HG03060 (cell line): ENCODE measurements around the gene MYO5B.
"Not testable (repeated sequence)": the region's sequence is repeated elsewhere in the genome, so short reads cannot be mapped to it uniquely, and the experiment has no call there.

Experiments used
- ATAC-seq: cut with Tn5 transposase; IDR thresholded peaks from one replicate; pipeline ENCODE4 v1.9.1; 2021; ENCODE audit warnings: low read depth, moderate number of reproducible peaks; ENCODE audit not compliant: unreplicated experiment

MYO5B gene

GRCh38 chr18:50111398-50111797 lies 83.5 kb downstream of the MYO5B start:
- no peak for ATAC-seq

GRCh38 chr18:50107468-50107977 lies 87.4 kb downstream of the MYO5B start:
- ATAC-seq = no peak

- ATAC-seq = no peak
Measured at GRCh38 chr18:50105027-50105426, 89.9 kb downstream of the MYO5B start.

GRCh38 chr18:50104421-50104820 lies 90.5 kb downstream of the MYO5B start:
- no peak for ATAC-seq

GRCh38 chr18:50099725-50100407 lies 95.1 kb downstream of the MYO5B start:
- ATAC-seq = peak; percentile 61

GRCh38 chr18:50097702-50098101 lies 97.2 kb downstream of the MYO5B start:
- no peak for ATAC-seq

GRCh38 chr18:50096766-50097435 lies 98.0 kb downstream of the MYO5B start:
- no peak for ATAC-seq

GRCh38 chr18:50094786-50095185 lies 100.2 kb downstream of the MYO5B start:
- ATAC-seq = not testable (repeated sequence)

- ATAC-seq = no peak
Measured at GRCh38 chr18:50094221-50094773, 100.7 kb downstream of the MYO5B start.

GRCh38 chr18:50093366-50094064 lies 101.4 kb downstream of the MYO5B start:
- ATAC-seq = no peak

- no peak for ATAC-seq
Measured at GRCh38 chr18:50092245-50092805, 102.6 kb downstream of the MYO5B start.

GRCh38 chr18:50091509-50092244 lies 103.3 kb downstream of the MYO5B start:
- ATAC-seq = no peak

GRCh38 chr18:50090370-50091312 lies 104.3 kb downstream of the MYO5B start:
- ATAC-seq = no peak

GRCh38 chr18:50089702-50090101 lies 105.2 kb downstream of the MYO5B start:
- no peak for ATAC-seq

- no peak for ATAC-seq
Measured at GRCh38 chr18:50083708-50084107, 111.2 kb downstream of the MYO5B start.

- no peak for ATAC-seq
Measured at GRCh38 chr18:50080932-50081560, 113.9 kb downstream of the MYO5B start.

- ATAC-seq = no peak
Measured at GRCh38 chr18:50080316-50080715, 114.6 kb downstream of the MYO5B start.

- no peak for ATAC-seq
Measured at GRCh38 chr18:50079571-50080295, 115.2 kb downstream of the MYO5B start.
